CD4-positive, alpha-beta memory T cell (primary cell): ENCODE data around the gene UCP2. TPM values are rescaled to one million over a fixed set of nuclear protein-coding genes. Genes with fewer than 3 reads are reported as not detected.
A peak's percentile ranks its signal among the peaks of the same experiment; 100 is the strongest.

ENCODE experiments used
- CTCF ChIA-PET: fragments of 350-600 bp; sonication (Branson Sonifier 250); formaldehyde crosslinking; loops from one replicate; lab custom pipeline; 2021; ENCODE audit warnings: inconsistent platforms; ENCODE audit not compliant: partially characterized antibody; lab: Charles Lee
- POLR2A ChIA-PET: fragments of 350-600 bp; sonication (Branson Sonifier 250); formaldehyde crosslinking; loops from one replicate; lab custom pipeline; 2021; ENCODE audit not compliant: partially characterized antibody; lab: Charles Lee
- DNase-seq, 5 donors: peaks; one replicate each; pipeline versions ENCODE4 v3.0.0 to v3.0.0-alpha.2; 2020 to 2022; ENCODE audit warnings: mixed read lengths in 1 of 5
- H3K27ac ChIP-seq: one replicate; pipeline ENCODE4 v1.7.0; 2013; ENCODE audit warnings: low read depth, low read length
- H3K27me3 ChIP-seq: 2 replicates; pipeline ENCODE4 v1.7.0; 2013; ENCODE audit warnings: mild to moderate bottlenecking, low read length, moderate library complexity; ENCODE audit not compliant: insufficient read depth
- H3K36me3 ChIP-seq: 2 replicates; pipeline ENCODE4 v1.7.0; 2013; ENCODE audit warnings: mild to moderate bottlenecking, low read length, moderate library complexity; ENCODE audit not compliant: insufficient read depth
- H3K4me1 ChIP-seq: 2 replicates; pipeline ENCODE4 v1.7.0; 2013; ENCODE audit warnings: mild to moderate bottlenecking, low read length, moderate library complexity; ENCODE audit not compliant: insufficient read depth
- H3K4me3 ChIP-seq, 2 donors: one replicate each; pipeline ENCODE4 v1.7.0; 2013; ENCODE audit warnings: low read length in 2 of 2, mild to moderate bottlenecking in 1 of 2
- H3K9me3 ChIP-seq, 2 donors: one replicate each; pipeline ENCODE4 v1.7.0; 2013; ENCODE audit warnings: low read length in 2 of 2, control low read depth in 1 of 2; ENCODE audit not compliant: control insufficient read depth in 1 of 2
- H3K27ac Mint-ChIP-seq, 7 donors: one replicate each; pipeline ENCODE4 v1.8.0; 2020 to 2021; ENCODE audit warnings: mixed read lengths in 7 of 7, mild to moderate bottlenecking in 6 of 7, inconsistent platforms in 3 of 7, moderate library complexity in 3 of 7
- H3K27me3 Mint-ChIP-seq, 2 donors: one replicate each; pipeline ENCODE4 v1.8.0; 2020 to 2021; ENCODE audit warnings: mixed read lengths in 2 of 2
- H3K36me3 Mint-ChIP-seq, 2 donors: one replicate each; pipeline ENCODE4 v1.8.0; 2020 to 2021; ENCODE audit warnings: mixed read lengths in 2 of 2, inconsistent platforms in 1 of 2, mild to moderate bottlenecking in 1 of 2
- H3K4me1 Mint-ChIP-seq, 4 donors: one replicate each; pipeline ENCODE4 v1.8.0; 2020 to 2021; ENCODE audit warnings: mixed read lengths in 4 of 4, mild to moderate bottlenecking in 1 of 4
- H3K4me3 Mint-ChIP-seq, 8 donors: one replicate each; pipeline ENCODE4 v1.8.0; 2020 to 2021; ENCODE audit warnings: mixed read lengths in 8 of 8, mild to moderate bottlenecking in 7 of 8, moderate library complexity in 6 of 8, inconsistent platforms in 3 of 8
- H3K9me3 Mint-ChIP-seq, 8 donors: one replicate each; pipeline ENCODE4 v1.8.0; 2020 to 2021; ENCODE audit warnings: mixed read lengths in 8 of 8, mild to moderate bottlenecking in 5 of 8, inconsistent platforms in 3 of 8, moderate library complexity in 1 of 8
- intact Hi-C: fragments of 100-400 bp; cut with micrococcal nuclease; formaldehyde crosslinking; loops from one replicate; pipeline ENCODE4 v1.15.1; 2023
- polyA plus RNA-seq, 2 donors: library from polyadenylated mRNA; unstranded; fragments of 300-500 nt; fragmentation: Illumina TruSeq; gene quantifications; one replicate each; pipeline ENCODE4 v1.2.3, GENCODE V29; 2021
- total RNA-seq, 2 experiments: library from RNA; stranded (reverse); gene quantifications; one replicate each; pipeline ENCODE4 v1.2.3, GENCODE V29; 2021

UCP2 gene
- total and polyA plus RNA-seq, 4 experiments from 2014 or later = 325 to 1,459 (median 623) TPM

DNA sequence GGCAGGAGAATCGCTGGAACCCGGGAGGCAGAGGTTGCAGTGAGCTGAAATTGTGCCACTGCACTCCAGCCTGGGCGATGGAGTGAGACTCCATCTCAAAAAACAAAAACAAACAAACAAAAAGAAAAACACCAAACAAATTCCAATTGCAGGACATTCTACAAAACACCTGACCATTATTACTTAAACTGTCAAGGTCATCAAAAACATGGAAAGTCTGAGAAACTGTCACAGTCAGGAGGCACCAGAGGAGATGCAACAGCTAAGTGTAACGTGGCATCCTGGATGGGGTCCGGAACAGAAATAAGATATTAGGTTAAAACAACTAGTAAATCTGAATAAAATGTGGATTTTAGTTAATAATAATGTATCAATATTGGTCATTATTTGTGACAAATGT is 32.7 kb downstream of the UCP2 start:
- H3K4me3 ChIP-seq = no peak overlapping the region
- H3K9me3 ChIP-seq = no peaks in the 10 kb centered on the region
- no peaks in the 10 kb centered on the region for H3K36me3 ChIP-seq
- H3K4me1 ChIP-seq = no peaks in the 10 kb centered on the region
- H3K9me3 Mint-ChIP-seq = no peaks in the 10 kb centered on the region
- no peak overlapping the region for H3K4me3 Mint-ChIP-seq
- H3K4me1 Mint-ChIP-seq = no peaks in the 10 kb centered on the region
- DNase-seq = no peak
- ChIA-PET POLR2A (interaction anchor here (0.6 kb wide), 1 partner anchor 169 kb away, joined by 3 read pairs; no protein-coding TSS in a partner anchor), CTCF (no interaction called here)
- H3K27ac Mint-ChIP-seq = no peak overlapping the region
- intact Hi-C loops = no loop called here
- no peak overlapping the region for H3K27ac ChIP-seq
- H3K36me3 Mint-ChIP-seq = no peaks in the 10 kb centered on the region
- H3K27me3 Mint-ChIP-seq = peaks cover 3 to 4% of the 10 kb centered on the region in 2 donors
- no peaks in the 10 kb centered on the region for H3K27me3 ChIP-seq

DNA sequence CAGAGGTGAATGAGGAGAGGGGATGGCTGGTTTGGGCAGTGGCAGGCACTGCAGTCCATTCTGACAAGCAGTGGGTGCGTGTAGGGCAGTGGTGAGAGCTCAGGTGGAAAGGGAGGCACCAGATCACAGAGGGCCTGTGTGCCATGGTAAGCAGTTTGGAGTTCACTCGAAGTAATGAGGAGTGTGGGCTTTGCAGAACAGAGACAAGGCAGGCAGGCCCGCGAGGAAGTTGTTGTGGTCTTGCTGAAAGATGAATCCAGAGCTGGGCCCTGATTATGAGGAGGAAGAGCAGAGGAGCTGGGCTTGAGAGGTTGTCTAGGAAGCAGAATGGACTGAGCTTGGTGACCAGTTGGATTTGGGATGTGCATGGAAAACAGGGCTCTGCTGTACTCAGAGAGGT is 33.4 kb downstream of the UCP2 start:
- Histone ChIP-seq H3K27me3 (no peaks in the 10 kb centered on the region), H3K9me3 (no peaks in the 10 kb centered on the region), H3K4me1 (no peaks in the 10 kb centered on the region), H3K4me3 (no peak overlapping the region), H3K36me3 (no peaks in the 10 kb centered on the region), H3K27ac (no peak overlapping the region)
- CTCF ChIA-PET = no interaction called here
- POLR2A ChIA-PET = no interaction called here
- H3K27ac Mint-ChIP-seq = peak overlapping the region in 1 of 7 donors; percentile 3
- no peak for DNase-seq
- no peaks in the 10 kb centered on the region for H3K9me3 Mint-ChIP-seq
- intact Hi-C loops = no loop called here
- peaks cover 1 to 4% of the 10 kb centered on the region in 2 donors for H3K27me3 Mint-ChIP-seq
- no peaks in the 10 kb centered on the region for H3K4me1 Mint-ChIP-seq
- H3K4me3 Mint-ChIP-seq = no peak overlapping the region
- H3K36me3 Mint-ChIP-seq = no peaks in the 10 kb centered on the region

DNA sequence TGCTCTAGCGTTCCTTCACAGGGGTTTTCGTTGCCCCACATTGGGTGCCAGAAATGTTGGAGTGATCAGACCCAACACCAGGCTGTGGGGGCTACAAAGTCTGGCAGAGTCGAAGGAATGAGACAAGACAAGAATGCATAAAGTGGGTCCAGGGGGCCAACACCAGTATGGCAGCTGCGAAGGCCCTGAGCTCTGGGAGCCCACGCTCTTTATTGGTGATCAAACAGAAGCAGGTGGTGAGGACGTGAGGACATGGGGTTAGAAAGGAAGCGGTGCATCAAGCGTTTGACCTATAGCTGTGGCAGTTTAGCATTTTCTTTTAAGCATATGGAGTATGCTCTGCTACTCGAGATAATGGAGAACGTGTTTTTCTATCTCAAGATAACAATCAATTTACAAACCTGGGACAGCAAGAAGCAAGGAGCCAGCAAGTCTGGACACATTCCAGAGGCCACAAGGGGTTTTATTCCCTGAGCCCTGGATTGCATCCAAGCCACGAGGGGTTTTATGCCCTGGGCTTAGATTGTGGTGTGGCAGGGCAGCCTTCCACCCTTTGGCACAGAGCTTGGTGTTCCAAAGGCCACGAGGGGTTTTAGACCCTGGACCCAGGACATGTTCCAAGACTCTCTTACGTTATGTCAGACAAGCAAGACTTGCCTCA is 35.7 kb downstream of the UCP2 start:
- intact Hi-C loops = no loop called here
- CTCF ChIA-PET = no interaction called here
- no peaks in the 10 kb centered on the region for H3K27me3 ChIP-seq
- no peaks in the 10 kb centered on the region for H3K4me1 ChIP-seq
- no peaks in the 10 kb centered on the region for H3K9me3 ChIP-seq
- H3K27ac Mint-ChIP-seq = peak overlapping the region in 1 of 7 donors; percentile 39
- no peak overlapping the region for H3K27ac ChIP-seq
- POLR2A ChIA-PET = no interaction called here
- H3K4me1 Mint-ChIP-seq = no peaks in the 10 kb centered on the region
- peaks cover 0 to under 1% of the 10 kb centered on the region in 2 donors for H3K36me3 Mint-ChIP-seq
- no peaks in the 10 kb centered on the region for H3K9me3 Mint-ChIP-seq
- no peak overlapping the region for H3K4me3 Mint-ChIP-seq
- DNase-seq = no peak
- no peak overlapping the region for H3K4me3 ChIP-seq
- H3K27me3 Mint-ChIP-seq = peaks cover 1 to 4% of the 10 kb centered on the region in 2 donors
- no peaks in the 10 kb centered on the region for H3K36me3 ChIP-seq

DNA sequence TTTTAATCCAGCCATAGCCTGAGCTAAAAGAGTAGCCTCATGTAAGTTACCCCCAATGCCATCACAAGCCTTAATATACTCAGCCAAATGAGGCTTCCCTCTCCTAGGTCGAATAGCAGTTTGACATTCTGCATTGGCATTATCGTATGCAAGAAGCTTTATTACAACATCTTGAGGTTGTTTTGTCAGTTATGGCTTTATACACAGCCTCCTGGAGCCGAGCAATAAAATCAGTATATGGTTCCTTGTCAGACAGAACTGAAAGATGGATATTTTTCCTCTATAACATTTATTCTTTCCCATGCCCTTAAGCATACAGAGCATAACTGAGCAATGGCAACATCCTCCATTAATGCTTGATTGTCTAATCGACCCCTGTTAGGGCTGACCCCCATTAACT is 37.2 kb downstream of the UCP2 start:
- Histone ChIP-seq H3K36me3 (no peaks in the 10 kb centered on the region), H3K9me3 (no peaks in the 10 kb centered on the region), H3K4me3 (no peak overlapping the region), H3K27ac (no peak overlapping the region), H3K4me1 (no peaks in the 10 kb centered on the region), H3K27me3 (no peaks in the 10 kb centered on the region)
- Mint-ChIP-seq H3K27ac (no peak overlapping the region), H3K9me3 (peaks cover 0 to 3% (median 0%) of the 10 kb centered on the region in 8 donors), H3K4me1 (no peaks in the 10 kb centered on the region), H3K4me3 (no peak overlapping the region), H3K36me3 (peaks cover 0 to 8% of the 10 kb centered on the region in 2 donors), H3K27me3 (peaks cover 1 to 4% of the 10 kb centered on the region in 2 donors)
- DNase-seq = no peak
- intact Hi-C loops = no loop called here
- POLR2A ChIA-PET = no interaction called here
- CTCF ChIA-PET = no interaction called here

DNA sequence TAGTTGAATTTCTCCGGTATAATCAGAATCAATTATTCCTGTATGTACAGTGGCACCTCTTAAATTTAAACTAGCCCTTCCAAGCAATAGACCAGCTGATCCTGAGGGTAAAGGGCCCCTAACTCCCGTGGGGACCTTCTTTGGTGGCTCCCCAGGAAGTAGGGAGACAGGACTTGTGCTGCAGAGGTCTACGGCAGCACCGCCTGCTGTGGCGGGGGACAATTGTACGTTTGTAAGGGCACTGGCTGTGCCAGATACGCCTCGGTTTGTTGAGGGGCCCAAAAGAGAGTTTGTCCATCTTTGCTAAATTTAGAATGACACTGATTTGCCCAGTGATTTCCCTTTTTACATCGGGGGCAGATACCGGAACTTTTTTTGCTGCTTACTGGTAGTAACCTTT is 37.7 kb downstream of the UCP2 start:
- Mint-ChIP-seq H3K27me3 (peaks cover 1 to 4% of the 10 kb centered on the region in 2 donors), H3K36me3 (peaks cover 0 to 8% of the 10 kb centered on the region in 2 donors), H3K27ac (no peak overlapping the region), H3K4me3 (no peak overlapping the region), H3K9me3 (peaks cover 0 to 3% (median 0%) of the 10 kb centered on the region in 8 donors), H3K4me1 (no peaks in the 10 kb centered on the region)
- H3K9me3 ChIP-seq = no peaks in the 10 kb centered on the region
- CTCF ChIA-PET = no interaction called here
- POLR2A ChIA-PET = no interaction called here
- intact Hi-C loops = no loop called here
- no peaks in the 10 kb centered on the region for H3K36me3 ChIP-seq
- H3K27me3 ChIP-seq = no peaks in the 10 kb centered on the region
- H3K27ac ChIP-seq = no peak overlapping the region
- H3K4me1 ChIP-seq = no peaks in the 10 kb centered on the region
- no peak for DNase-seq
- H3K4me3 ChIP-seq = no peak overlapping the region

DNA sequence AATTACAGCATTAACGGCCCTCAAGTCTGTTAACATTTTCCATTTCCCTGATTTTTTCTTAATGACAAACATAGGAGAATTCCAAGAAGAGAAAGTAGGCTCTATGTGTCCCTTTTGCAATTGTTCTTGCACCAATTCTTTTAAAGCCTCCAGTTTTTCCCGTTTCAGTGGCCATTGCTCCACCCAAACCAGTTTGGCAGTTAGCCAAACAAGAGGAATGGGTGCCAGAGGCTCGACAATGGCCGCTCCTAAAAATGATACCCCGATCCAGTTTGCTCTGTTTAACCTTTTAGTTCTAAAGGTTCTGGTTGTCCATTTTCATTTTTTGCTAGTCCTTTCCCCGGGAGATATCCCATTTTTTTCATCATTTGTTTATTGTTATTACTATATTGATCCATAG is 38.6 kb downstream of the UCP2 start:
- Histone ChIP-seq H3K27ac (no peak overlapping the region), H3K27me3 (no peaks in the 10 kb centered on the region), H3K4me1 (no peaks in the 10 kb centered on the region), H3K36me3 (no peaks in the 10 kb centered on the region), H3K9me3 (no peaks in the 10 kb centered on the region), H3K4me3 (no peak overlapping the region)
- peaks cover 0 to 8% of the 10 kb centered on the region in 2 donors for H3K36me3 Mint-ChIP-seq
- CTCF ChIA-PET = no interaction called here
- H3K4me1 Mint-ChIP-seq = no peaks in the 10 kb centered on the region
- peaks cover 0 to 3% (median 0%) of the 10 kb centered on the region in 8 donors for H3K9me3 Mint-ChIP-seq
- intact Hi-C loops = no loop called here
- H3K4me3 Mint-ChIP-seq = no peak overlapping the region
- POLR2A ChIA-PET = no interaction called here
- H3K27ac Mint-ChIP-seq = no peak overlapping the region
- H3K27me3 Mint-ChIP-seq = peaks cover 1 to 4% of the 10 kb centered on the region in 2 donors
- no peak for DNase-seq

DNA sequence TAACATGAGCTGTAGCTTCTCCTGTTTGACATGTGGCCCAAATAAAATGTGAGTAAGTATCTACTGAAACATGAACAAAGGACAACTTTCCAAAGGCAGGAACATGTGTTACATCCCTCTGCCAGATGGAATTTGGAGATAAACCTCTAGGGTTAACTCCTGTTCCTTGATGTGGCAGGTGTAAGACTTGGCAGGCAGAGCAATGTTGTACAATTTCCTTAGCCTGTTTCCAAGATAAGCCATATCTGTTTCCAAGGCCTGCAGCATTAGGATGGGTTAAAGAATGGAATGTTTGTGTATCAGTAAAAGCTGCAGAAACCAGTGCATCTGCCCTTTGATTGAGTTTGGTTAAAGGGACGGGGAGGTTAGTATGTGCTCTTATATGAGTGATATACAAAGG is 40.6 kb downstream of the UCP2 start:
- POLR2A ChIA-PET = no interaction called here
- H3K36me3 Mint-ChIP-seq = peaks cover 0 to 8% of the 10 kb centered on the region in 2 donors
- intact Hi-C loops = no loop called here
- no peak for DNase-seq
- no peaks in the 10 kb centered on the region for H3K4me1 ChIP-seq
- no peak overlapping the region for H3K27ac ChIP-seq
- CTCF ChIA-PET = interaction anchor here (0.7 to 1.0 kb wide), 3 partner anchors 13 to 542 kb away, joined by 3 read pairs; no protein-coding TSS in a partner anchor
- no peak overlapping the region for H3K4me3 ChIP-seq
- no peaks in the 10 kb centered on the region for H3K4me1 Mint-ChIP-seq
- H3K27ac Mint-ChIP-seq = no peak overlapping the region
- no peaks in the 10 kb centered on the region for H3K36me3 ChIP-seq
- H3K27me3 ChIP-seq = no peaks in the 10 kb centered on the region
- H3K9me3 Mint-ChIP-seq = peaks cover 0 to 5% (median 0%) of the 10 kb centered on the region in 8 donors
- H3K9me3 ChIP-seq = no peaks in the 10 kb centered on the region
- H3K27me3 Mint-ChIP-seq = peaks cover 0 to 1% of the 10 kb centered on the region in 2 donors
- no peak overlapping the region for H3K4me3 Mint-ChIP-seq
